Kasumi-1 (cell line): ENCODE measurements around the gene EIF3F.

Experiments
- DNase-seq, 2 experiments: peaks; one replicate each; lab custom pipeline; 2025; lab: John Stamatoyannopoulos, UW

EIF3F gene, protein sequence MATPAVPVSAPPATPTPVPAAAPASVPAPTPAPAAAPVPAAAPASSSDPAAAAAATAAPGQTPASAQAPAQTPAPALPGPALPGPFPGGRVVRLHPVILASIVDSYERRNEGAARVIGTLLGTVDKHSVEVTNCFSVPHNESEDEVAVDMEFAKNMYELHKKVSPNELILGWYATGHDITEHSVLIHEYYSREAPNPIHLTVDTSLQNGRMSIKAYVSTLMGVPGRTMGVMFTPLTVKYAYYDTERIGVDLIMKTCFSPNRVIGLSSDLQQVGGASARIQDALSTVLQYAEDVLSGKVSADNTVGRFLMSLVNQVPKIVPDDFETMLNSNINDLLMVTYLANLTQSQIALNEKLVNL

DNA sequence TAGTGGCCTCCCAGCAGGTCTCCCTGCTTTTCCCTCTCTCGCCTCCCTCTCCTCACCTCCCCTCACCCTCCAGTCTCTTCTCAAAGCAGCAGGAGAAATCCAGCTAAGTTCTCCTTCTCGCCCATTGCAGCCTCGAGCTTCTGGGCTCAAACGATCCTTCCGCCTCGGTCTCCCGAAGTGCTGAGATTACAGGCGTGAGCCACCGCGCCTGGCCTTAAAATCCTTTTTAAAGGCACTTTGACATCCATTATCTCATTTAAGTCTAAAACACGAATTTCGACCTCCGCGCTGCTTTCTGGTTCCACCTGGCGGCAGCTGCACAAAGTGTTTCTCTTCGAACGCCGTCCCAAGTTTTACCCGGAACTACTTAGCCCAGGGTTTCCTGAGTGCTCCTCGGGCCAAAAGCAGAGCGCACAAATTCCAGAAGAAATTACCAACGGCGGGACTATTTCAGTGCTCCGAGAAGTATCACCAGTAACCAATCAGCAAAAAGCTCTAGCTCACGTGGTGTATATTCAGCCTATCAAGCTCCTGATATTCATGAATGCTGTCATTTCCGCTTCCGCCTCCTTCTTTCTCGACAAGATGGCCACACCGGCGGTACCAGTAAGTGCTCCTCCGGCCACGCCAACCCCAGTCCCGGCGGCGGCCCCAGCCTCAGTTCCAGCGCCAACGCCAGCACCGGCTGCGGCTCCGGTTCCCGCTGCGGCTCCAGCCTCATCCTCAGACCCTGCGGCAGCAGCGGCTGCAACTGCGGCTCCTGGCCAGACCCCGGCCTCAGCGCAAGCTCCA, at the start of gene EIF3F:
Gene EIF3F (plus strand): TSS at position 570 of the 792 bp plus-strand sequence. CDS start 16 bp downstream, at position 586.
- DNase-seq = peak; percentile 99

- DNase-seq = no peak
Measured at GRCh38 chr11:7941146-7941545, 46.0 kb upstream of the EIF3F start.

- DNase-seq = no peak
Measured at GRCh38 chr11:7941608-7942007, 45.5 kb upstream of the EIF3F start, which contains the start of gene OR10A3. OR10A3 (minus strand) TSS chr11:7941708; CDS start chr11:7939520, 2,188 bp downstream.

GRCh38 chr11:7944123-7944522, 43.0 kb upstream of the EIF3F start:
- no peak for DNase-seq

- DNase-seq = no peak
Measured at GRCh38 chr11:7949934-7950333, 37.2 kb upstream of the EIF3F start.

DNA sequence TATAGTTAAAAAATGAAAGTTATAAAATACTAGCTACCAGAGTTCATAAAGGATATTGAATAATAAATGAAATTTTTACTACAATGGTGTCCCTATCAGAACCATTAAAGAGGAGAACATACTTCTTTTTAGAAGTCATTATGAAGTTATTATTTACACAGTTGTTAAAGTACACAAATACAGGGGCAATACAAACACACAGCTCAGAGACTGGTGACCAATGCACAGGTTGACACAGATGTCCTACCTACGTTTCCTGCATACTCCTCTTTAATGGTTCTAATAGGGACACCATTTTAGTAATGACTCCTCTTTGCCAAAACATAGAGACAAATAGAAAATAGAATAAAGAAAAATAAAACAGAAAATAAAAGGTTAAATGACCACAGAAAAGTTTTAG, 31.9 kb upstream of the EIF3F start:
- DNase-seq = no peak

- DNase-seq = no peak
Measured at GRCh38 chr11:7964261-7964660, 22.9 kb upstream of the EIF3F start.

DNA sequence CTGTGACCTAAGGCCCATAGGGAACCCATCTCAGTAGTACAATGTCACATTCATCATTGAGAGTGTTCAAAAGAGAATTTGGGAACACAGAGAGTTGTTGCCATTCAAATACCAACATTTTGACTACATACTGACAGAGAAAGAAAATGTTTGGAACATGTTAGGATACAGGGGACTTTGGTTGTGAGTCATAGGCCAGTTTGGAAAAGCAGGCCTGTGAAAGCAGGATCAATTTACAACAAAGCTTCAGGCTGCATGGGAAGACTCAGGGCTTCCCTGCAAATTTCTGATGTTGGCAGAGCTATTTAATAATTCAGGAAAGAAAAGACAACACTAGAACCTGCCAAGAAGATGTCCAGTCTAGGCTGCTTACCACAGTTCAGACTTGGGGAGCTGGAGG, 22.3 kb upstream of the EIF3F start:
- no peak for DNase-seq

DNA sequence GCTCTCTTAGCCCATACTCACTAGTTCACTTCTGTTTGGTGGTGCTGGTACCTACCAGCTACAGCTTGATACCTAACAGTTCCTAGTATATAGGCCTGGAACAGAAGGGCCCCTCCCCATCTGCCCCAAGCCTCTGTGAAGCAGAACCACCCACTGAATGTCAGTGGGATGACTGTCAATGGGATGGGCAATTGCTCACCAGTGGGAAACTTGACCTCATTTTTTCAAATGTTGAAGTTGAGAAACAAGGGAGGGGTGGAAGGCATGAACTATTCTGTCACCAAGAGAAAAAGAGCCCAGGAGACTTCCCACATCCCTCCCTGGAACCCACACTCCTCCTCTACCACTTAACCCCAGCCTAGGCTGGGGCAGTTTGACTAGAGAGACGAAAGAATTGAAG, 21.8 kb upstream of the EIF3F start, which contains the start of gene NLRP10:
Gene NLRP10 (minus strand): TSS at position 62 of the 400 bp plus-strand sequence. CDS start 1,952 bp downstream, outside the sequence.
- DNase-seq = no peak

- DNase-seq = no peak
Measured at GRCh38 chr11:7967097-7967496, 20.0 kb upstream of the EIF3F start.

- no peak for DNase-seq
Measured at GRCh38 chr11:7967826-7968225, 19.3 kb upstream of the EIF3F start.

DNA sequence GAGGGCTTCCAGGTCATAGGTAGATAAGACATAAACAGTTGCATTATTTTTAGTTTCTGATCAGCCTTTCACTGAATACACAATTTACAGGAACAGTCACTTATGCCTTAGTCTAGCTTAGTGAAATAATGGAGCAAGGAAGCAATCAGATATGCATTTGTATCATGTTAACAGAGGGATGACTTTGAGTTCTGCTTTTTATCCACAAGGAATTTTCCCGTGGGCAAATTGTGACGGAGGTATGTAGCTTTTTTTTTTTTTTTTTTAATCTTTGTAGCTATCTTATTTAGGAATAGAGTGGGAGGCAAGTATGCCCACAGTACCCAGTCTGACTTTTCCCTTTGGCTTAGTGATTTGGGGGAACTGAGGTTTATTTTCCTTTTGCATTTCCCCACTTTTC, 18.5 kb upstream of the EIF3F start:
- no peak for DNase-seq

- no peak for DNase-seq
Measured at GRCh38 chr11:7969756-7970646, 17.1 kb upstream of the EIF3F start.

- DNase-seq = no peak
Measured at GRCh38 chr11:7971846-7972245, 15.3 kb upstream of the EIF3F start.

GRCh38 chr11:7973011-7973410, 14.1 kb upstream of the EIF3F start:
- DNase-seq = no peak

DNA sequence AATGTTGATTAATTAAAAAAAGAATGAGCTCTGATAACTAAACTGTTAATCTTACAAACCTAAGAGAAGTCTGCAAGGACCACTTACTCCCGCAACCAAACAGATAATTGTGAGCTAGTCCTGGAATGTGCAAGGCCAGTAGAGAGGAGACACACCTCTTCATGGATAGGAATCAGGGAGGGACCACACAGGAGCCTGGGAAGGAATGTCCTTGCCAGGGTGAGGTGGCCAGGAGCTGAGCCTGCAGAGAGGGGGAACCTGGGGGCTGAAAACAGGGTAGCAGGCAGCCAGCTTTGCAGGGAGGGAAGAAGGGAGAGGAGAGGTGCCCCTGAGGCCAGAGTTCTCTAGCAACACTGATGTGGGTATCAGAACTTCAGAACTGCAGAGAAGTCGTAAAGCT, 12.5 kb upstream of the EIF3F start:
- no peak for DNase-seq

GRCh38 chr11:7977232-7977917, 9.8 kb upstream of the EIF3F start:
- DNase-seq = no peak

DNA sequence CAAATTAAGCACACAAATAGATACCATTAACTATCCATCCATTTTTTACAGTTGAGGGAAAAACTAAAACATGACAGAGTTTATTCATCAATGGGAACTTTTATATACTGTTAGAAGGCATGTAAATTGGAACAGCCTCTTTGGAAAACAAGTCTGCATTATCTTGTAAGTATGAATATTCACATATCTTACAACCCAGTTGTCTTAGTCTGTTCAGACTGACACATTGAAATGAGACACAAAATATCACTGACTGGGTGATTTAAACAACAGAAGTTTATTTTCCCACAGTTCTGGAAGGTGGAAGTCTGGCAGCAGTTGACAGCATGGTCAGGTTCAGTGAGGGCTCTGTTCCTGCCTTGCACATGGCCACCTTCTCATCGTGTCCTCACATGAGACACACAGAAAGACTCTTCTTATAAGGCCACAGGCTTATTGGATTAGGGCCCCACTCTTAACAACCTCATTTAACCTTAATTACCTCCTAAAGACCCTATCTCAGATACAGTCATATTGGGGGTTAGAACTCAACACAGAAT, 5.4 kb upstream of the EIF3F start:
- no peak for DNase-seq

DNA sequence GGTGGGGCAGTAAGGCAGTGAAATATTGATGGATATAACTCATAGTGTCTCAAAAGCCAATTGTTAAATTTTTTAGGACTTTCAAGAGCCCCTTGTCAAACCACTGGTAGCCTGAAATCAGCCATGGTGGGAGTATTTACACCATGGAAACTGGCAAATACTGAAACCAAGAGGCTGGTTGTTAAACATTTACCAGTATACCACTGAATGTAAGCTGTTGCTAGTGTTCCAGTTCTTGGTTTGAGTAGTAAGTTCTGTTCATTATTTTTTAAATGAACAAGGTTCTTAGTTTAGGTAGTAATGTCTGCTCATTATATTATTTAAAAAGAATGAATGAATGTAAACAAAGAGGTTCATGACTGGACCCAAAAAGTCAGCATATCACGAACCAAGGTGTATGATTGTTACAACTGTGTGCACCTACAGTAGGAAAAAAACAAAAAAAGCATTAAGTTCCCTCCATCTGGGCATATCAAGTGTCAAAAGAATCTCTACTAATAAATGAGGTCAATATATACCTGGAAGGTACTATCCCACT, 4.5 kb upstream of the EIF3F start:
- no peak for DNase-seq

GRCh38 chr11:7983832-7984590, 3.1 kb upstream of the EIF3F start:
- DNase-seq = no peak
